Body of pancreas (tissue), 4 donors: ENCODE results near the gene CCDC116.

Experiments used
- POLR2A ChIP-seq, 3 donors: fragments of 450-650 bp; IDR thresholded peaks; one replicate each; pipeline ENCODE4 v1.6.1; 2016; ENCODE audit warnings: antibody characterized with exemption in 3 of 3, mild to moderate bottlenecking in 2 of 3
- TF ChIP-seq, protein P1 (sequence below), 7 experiments: fragments of 450-650 bp in 4 of 7; fragments of 200-600 bp in 3 of 7; sonication (generic) in 3 of 7; IDR thresholded peaks; one replicate each; pipeline ENCODE4 v1.5.1; 2016 to 2019; ENCODE audit warnings: antibody characterized with exemption in 7 of 7

DNA sequence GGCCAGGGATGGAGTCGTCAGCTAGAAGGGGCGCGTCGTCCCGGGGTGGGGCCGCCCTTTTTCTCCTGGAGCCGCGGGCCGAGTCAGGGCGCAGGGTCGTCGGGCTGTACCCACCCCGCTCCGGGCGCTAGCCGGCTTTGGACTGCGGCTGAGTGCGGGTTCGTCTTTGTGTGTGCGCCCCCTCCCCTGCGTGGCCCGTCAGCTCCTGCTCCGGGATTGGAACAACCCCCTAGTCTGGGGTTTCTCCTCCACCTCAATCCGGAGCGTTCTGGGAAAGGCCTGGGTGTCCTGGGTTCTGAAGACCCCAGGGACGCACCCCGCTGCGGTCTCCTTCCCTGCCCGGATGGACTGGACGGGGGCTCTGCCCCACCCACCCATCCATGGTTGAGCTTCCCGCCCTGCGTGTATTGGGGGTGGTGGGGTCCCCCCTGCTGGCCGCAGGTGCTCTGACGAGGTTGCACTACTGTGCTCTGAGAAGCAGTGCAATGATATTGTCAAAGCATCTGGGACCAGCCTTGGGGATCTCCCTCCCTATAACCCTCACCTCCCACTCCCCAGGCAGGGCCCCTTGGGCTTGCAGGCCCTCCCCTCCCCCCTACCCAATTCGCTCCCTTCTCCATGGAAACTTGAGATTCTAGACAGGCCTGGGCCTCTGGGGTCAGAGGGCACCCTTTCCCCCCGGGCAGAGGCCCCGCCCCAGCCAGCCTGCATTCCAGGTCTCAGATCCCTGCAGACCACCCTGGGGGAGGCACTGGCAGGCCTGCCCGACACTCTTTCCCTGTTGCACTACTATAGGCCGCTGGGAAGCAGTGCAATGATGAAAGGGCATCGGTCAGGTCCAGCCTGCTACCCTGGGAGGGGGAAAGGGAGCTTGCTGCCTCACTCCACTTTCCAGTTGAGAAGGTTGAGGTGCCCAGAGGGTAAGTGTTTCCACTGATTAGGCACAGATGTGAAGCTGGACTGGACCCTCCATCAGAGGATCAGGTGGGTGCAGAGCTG, 20.3 kb downstream of the CCDC116 start:
- TF ChIP-seq, protein P1, sequence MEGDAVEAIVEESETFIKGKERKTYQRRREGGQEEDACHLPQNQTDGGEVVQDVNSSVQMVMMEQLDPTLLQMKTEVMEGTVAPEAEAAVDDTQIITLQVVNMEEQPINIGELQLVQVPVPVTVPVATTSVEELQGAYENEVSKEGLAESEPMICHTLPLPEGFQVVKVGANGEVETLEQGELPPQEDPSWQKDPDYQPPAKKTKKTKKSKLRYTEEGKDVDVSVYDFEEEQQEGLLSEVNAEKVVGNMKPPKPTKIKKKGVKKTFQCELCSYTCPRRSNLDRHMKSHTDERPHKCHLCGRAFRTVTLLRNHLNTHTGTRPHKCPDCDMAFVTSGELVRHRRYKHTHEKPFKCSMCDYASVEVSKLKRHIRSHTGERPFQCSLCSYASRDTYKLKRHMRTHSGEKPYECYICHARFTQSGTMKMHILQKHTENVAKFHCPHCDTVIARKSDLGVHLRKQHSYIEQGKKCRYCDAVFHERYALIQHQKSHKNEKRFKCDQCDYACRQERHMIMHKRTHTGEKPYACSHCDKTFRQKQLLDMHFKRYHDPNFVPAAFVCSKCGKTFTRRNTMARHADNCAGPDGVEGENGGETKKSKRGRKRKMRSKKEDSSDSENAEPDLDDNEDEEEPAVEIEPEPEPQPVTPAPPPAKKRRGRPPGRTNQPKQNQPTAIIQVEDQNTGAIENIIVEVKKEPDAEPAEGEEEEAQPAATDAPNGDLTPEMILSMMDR (IDR thresholded peaks at IDR 0.05), result no peak
- no peak for TF ChIP-seq POLR2A (IDR thresholded peaks at IDR 0.05)
